ENCODE results near the gene TGM3. TPM values are rescaled to one million over a fixed set of nuclear protein-coding genes. Genes with fewer than 3 reads are reported as not detected.

TGM3 gene
- total RNA-seq, 1 experiment from 2014 or later, result not detected

DNA sequence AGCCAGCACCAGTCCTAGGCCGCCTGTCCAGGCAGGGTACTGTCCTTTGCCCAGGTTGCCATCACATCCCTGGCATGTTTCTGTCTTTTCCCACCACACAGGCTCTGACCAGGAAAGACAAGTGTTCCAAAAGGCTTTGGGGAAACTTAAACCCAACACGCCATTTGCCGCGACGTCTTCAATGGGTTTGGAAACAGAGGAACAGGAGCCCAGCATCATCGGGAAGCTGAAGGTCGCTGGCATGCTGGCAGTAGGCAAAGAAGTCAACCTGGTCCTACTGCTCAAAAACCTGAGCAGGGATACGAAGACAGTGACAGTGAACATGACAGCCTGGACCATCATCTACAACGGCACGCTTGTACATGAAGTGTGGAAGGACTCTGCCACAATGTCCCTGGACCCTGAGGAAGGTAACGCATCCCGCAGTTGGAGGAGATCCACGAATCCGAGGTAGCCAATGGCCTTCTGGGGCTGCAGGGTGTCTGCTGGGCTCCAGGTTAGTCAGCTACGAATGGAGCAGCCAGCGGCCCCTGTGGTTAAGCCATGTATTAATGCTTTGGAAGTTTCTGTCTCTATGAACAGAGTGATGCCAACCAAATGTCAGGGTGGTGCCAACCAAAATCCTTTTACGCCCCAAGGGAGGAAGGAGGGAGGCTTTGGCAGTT, 36.2 kb downstream of the TGM3 start:
- Histone ChIP-seq H3K9me2 (ENCODE audit: insufficient read depth) (no peaks in the 10 kb centered on the region), H3K4me3 (no peak overlapping the region), H3K27me3 (ENCODE audit: insufficient read depth, low read depth) (no peaks in the 10 kb centered on the region; the same call in 1 of the 2 replicates), H4K20me1 (ENCODE audit: insufficient read depth) (no peaks in the 10 kb centered on the region), H3K4me2 (no peak overlapping the region), H3K27ac (no peak overlapping the region), H3K79me2 (ENCODE audit: low read depth) (no peaks in the 10 kb centered on the region), H3K36me3 (ENCODE audit: low read depth) (no peaks in the 10 kb centered on the region), H3F3A (ENCODE audit: insufficient read depth, low read depth) (peaks cover 7% of the 10 kb centered on the region; the same call in 1 of the 2 replicates), H3K9me3 (ENCODE audit: insufficient read depth, low read depth) (no peaks in the 10 kb centered on the region), H3K4me1 (replicated peaks; ENCODE audit: insufficient read depth) (peaks cover 13% of the 10 kb centered on the region), H2AFZ (no peak overlapping the region)
- no peak for DNase-seq
- TF ChIP-seq, protein P1, sequence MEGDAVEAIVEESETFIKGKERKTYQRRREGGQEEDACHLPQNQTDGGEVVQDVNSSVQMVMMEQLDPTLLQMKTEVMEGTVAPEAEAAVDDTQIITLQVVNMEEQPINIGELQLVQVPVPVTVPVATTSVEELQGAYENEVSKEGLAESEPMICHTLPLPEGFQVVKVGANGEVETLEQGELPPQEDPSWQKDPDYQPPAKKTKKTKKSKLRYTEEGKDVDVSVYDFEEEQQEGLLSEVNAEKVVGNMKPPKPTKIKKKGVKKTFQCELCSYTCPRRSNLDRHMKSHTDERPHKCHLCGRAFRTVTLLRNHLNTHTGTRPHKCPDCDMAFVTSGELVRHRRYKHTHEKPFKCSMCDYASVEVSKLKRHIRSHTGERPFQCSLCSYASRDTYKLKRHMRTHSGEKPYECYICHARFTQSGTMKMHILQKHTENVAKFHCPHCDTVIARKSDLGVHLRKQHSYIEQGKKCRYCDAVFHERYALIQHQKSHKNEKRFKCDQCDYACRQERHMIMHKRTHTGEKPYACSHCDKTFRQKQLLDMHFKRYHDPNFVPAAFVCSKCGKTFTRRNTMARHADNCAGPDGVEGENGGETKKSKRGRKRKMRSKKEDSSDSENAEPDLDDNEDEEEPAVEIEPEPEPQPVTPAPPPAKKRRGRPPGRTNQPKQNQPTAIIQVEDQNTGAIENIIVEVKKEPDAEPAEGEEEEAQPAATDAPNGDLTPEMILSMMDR (conservative IDR thresholded peaks at IDR 0.05), result no peak
- TF ChIP-seq EZH2 (IDR thresholded peaks at IDR 0.05; ENCODE audit: low read depth), result no peak
- intact Hi-C loops (cut with micrococcal nuclease; ENCODE audit: unreplicated experiment), result no loop called here
- CTCF ChIA-PET, result no interaction called here
- POLR2A ChIA-PET (ENCODE audit: unreplicated experiment), result no interaction called here
- BruUV-seq (replicated peaks), result no TSS peak

DNA sequence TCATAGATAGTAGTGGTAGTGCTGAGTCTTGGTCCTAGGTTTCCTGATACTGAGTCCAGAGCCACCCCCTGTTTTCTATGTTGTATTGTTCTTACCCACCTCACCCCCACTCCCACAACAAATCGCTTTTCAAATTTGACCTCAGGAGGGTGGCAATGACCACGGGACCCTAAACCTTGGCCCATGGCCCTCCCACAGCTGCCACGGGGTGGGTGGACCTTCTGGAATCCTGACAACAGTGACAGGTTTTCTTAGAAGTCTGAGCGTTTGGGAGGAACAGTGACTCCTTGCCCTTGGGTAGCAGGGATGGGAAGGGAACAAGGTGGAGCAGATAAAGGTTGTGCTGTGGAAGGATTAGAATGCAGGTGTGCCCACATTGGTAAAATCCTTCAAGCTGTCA, 36.9 kb downstream of the TGM3 start:
- Histone ChIP-seq H3K79me2 (ENCODE audit: low read depth) (no peaks in the 10 kb centered on the region), H3K27ac (no peak overlapping the region), H3F3A (ENCODE audit: insufficient read depth, low read depth) (peaks cover 7% of the 10 kb centered on the region; the same call in 1 of the 2 replicates), H4K20me1 (ENCODE audit: insufficient read depth) (no peaks in the 10 kb centered on the region), H3K9me2 (ENCODE audit: insufficient read depth) (no peaks in the 10 kb centered on the region), H3K36me3 (ENCODE audit: low read depth) (no peaks in the 10 kb centered on the region), H3K4me3 (no peak overlapping the region), H3K9me3 (ENCODE audit: insufficient read depth, low read depth) (no peaks in the 10 kb centered on the region), H3K27me3 (ENCODE audit: insufficient read depth, low read depth) (no peaks in the 10 kb centered on the region; the same call in 1 of the 2 replicates), H2AFZ (no peak overlapping the region), H3K4me2 (no peak overlapping the region), H3K4me1 (replicated peaks; ENCODE audit: insufficient read depth) (peaks cover 13% of the 10 kb centered on the region)
- DNase-seq, result no peak
- ChIA-PET POLR2A (ENCODE audit: unreplicated experiment) (no interaction called here), CTCF (no interaction called here)
- TF ChIP-seq EZH2 (IDR thresholded peaks at IDR 0.05; ENCODE audit: low read depth), result no peak
- TF ChIP-seq, protein P1 (conservative IDR thresholded peaks at IDR 0.05), result no peak
- no TSS peak for BruUV-seq (replicated peaks)
- intact Hi-C loops (cut with micrococcal nuclease; ENCODE audit: unreplicated experiment), result no loop called here

DNA sequence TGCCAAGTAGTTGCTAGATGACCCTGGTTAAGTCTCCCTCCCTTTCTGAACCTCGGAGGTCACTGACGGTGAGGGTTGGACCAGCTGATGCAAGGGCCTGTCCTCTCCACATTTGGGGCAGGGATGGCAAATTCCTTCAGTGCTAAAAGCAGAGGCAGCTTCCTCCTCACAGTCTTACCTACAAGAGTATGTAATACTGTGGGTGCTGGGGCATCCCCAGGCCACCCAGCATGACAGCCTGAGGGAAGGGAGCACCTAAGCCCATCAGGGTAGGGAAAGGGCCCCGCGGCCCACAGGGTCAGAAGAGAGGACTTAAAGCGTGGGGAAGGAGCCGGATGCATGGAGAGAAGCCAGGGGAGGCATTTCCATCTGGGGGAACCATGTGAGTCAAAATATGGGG, 38.0 kb downstream of the TGM3 start:
- DNase-seq, result no peak
- intact Hi-C loops (cut with micrococcal nuclease; ENCODE audit: unreplicated experiment), result no loop called here
- POLR2A ChIA-PET (ENCODE audit: unreplicated experiment), result no interaction called here
- Histone ChIP-seq H3K36me3 (ENCODE audit: low read depth) (no peaks in the 10 kb centered on the region), H2AFZ (no peak overlapping the region), H3K9me3 (ENCODE audit: insufficient read depth, low read depth) (no peaks in the 10 kb centered on the region), H3K4me1 (replicated peaks; ENCODE audit: insufficient read depth) (peaks cover 13% of the 10 kb centered on the region), H4K20me1 (ENCODE audit: insufficient read depth) (no peaks in the 10 kb centered on the region), H3K9me2 (ENCODE audit: insufficient read depth) (no peaks in the 10 kb centered on the region), H3F3A (ENCODE audit: insufficient read depth, low read depth) (peaks cover 7% of the 10 kb centered on the region; the same call in 1 of the 2 replicates), H3K4me3 (no peak overlapping the region), H3K4me2 (no peak overlapping the region), H3K27ac (no peak overlapping the region), H3K79me2 (ENCODE audit: low read depth) (no peaks in the 10 kb centered on the region), H3K27me3 (ENCODE audit: insufficient read depth, low read depth) (no peaks in the 10 kb centered on the region; the same call in 1 of the 2 replicates)
- CTCF ChIA-PET, result no interaction called here
- no TSS peak for BruUV-seq (replicated peaks)
- TF ChIP-seq, protein P1 (conservative IDR thresholded peaks at IDR 0.05), result no peak
- no peak for TF ChIP-seq EZH2 (IDR thresholded peaks at IDR 0.05; ENCODE audit: low read depth)
